ACHN (cell line): ENCODE measurements around the gene OR2AG2.
"Not testable (repeated sequence)": the region's sequence is repeated elsewhere in the genome, so short reads cannot be mapped to it uniquely, and the experiment has no call there.

Experiments used
- DNase-seq: peaks from one replicate; pipeline ENCODE4 v3.0.0-alpha.2; 2015
- in situ Hi-C: cut with HindIII; loops from 2 replicates; pipeline ENCODE4 v1.10.0; 2017; ENCODE audit warnings: low sequenced_read_pairs, low pct_ligation_motif_present, low pct_unique_long_range_greater_than_20kb

OR2AG2 gene

GRCh38 chr11:6771926-6772893 lies at the start of gene OR2AG2:
OR2AG2 (minus strand) TSS chr11:6771976; CDS start chr11:6768957, 3,019 bp downstream.
- in situ Hi-C loops, result no loop called here
- DNase-seq, result no peak

GRCh38 chr11:6818967-6819366 lies 47.2 kb upstream of the OR2AG2 start:
- in situ Hi-C loops, result no loop called here
- no peak for DNase-seq

DNA sequence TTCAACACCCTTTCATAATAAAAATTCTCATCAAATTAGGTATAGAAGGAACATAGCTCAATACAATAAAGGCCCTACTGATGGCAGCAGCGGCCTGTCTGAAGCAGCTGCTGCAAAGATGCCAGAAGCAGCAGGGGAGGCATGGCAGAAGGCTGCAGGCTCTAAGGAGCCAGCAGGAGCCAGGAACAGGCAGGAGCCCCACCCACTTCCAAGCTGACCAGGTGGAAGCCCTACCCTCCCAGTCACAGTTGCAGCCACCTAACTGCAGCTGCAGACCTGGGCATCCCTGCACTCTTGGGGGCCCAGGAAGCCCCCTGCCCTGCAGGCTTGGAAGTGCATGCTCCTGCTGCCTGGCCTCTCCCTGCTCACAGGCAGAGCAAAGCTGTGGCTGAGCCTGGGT lies 45.9 kb upstream of the OR2AG2 start:
- no peak for DNase-seq
- in situ Hi-C loops, result no loop called here

DNA sequence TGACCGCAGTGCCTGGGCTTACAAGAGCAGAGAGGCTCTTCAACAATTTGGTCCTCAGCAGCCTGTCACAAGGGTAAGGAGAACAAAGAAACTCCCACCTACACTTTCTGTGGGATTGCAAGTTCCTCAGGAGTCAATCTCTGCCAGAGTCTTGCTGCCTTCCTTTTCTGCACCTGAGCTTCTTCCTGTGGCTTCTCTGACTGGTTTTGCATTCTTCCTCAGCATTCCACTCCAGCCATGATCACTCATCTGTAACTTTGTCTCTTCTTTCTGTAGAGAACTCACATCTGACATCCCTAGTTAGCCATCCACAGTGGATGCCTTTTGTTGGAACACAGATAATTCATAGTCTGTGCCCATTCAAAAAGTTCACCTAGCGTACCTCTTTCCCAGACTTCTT lies 41.9 kb upstream of the OR2AG2 start:
- in situ Hi-C loops, result no loop called here
- DNase-seq, result no peak

DNA sequence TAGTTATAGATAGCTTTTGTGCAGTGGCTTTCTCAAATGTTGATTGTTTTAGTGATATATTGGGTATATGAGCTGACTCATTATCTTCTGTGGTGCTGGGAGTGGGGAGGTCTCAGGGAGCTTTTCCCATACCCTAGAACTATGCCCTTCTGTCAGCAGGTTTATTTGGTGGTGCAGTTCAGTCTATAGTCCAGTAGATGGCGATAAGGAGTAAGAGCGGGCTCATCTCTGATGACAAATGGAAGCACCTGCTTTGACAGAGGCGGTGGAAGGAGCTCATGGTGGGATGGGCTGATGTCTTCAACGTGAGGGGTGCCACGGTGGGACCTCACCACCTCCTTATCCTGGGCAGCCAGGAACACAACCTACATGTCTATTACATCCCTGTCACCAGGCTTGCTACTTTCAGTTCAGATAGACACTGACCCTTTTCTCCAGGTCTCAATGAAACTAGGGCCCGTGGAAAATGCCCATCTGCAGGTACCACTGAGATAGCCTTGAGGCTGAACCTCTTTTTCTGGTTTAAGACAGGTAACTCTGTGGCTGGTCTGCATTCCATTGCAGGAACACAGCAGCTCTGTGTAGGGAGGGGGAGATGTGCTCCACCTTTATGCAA lies 40.7 kb upstream of the OR2AG2 start:
- in situ Hi-C loops, result no loop called here
- DNase-seq, result peak; percentile 43

DNA sequence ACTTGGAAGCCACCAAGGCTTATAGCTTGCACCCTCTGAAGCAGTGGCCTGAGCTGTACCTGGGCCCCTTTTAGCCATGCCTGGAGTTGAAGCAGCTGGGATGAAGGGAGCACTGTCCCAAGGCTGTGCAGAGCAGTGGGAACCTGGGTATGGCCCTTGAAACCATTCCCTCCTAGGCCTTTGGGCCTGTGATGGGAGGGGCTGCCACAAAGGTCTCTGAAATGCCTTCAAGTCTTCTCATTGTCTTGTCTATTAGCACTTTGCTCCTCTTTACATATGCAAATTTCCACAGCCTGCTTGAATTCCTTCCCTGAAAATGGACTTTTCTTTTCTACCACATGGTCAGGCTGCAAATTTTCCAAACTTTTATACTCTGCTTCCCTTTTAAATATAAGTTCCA lies 29.3 kb upstream of the OR2AG2 start:
- DNase-seq, in situ Hi-C loops: not testable (repeated sequence)

DNA sequence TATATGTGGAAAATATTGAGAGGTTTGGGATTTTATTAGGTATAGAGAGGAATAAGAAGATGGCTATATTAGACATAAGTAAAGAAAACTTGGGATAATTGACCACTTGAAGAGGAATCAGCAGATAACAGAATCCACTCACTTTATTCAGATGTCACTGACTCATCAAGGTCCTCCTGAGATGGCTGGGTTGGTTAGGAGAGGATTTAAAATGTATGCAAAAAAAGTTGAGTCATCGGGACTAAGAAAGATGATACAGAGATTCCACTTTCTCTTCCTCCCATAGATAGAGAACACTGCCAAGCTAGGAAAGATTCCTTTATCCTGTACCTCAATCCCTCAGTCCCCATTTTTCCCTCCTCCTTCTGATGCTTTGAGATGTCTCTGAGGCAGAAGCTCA lies 27.6 kb upstream of the OR2AG2 start, which contains the start of gene OR6A2:
Gene OR6A2 (minus strand): TSS at position 288 of the 400 bp plus-strand sequence. CDS start 3,981 bp downstream, outside the sequence.
- DNase-seq, result no peak
- in situ Hi-C loops, result no loop called here

GRCh38 chr11:6794639-6795038 lies 22.9 kb upstream of the OR2AG2 start:
- in situ Hi-C loops, result no loop called here
- no peak for DNase-seq

DNA sequence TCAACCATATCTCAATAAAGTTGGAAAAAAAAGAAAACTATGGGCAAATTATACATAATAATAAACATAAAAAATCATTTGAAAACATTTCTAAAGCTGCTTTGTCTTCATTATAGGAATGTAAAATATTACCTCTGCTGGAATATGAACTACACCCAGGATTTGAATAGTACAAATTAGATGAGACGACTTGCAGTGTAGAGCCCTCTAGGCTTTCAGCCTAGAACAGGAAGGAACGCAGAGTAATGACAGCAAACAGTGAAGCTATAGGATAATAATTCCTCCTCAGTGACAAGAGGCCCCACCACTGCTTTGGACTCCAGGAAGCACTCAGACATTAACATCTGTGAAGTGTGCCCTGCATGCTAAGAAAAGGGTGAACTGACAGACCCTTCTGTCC lies 18.8 kb upstream of the OR2AG2 start:
- no peak for DNase-seq
- in situ Hi-C loops, result no loop called here

DNA sequence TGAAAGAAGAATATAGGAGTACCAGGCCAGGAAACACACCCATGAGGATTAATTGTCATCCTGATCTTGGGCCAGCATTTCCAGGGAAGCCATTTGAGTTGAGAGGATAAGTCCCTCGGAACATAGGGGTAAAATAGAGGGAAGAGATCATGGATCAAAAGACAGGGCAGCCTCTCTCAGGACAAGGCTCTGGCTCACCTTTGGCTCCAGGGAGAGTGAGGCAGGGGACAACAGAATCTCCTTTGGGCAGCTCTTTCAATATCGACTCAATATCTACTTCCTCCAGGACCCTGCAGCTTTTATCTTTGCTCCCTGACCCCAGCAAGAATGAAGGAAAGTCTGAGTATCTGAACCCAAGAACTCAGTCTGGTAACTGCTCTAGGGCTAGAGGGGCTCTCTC lies 10.9 kb upstream of the OR2AG2 start, which contains the start of gene OR2AG1:
Gene OR2AG1 (plus strand): TSS at position 301 of the 400 bp plus-strand sequence. CDS start 2,018 bp downstream, outside the sequence.
- in situ Hi-C loops, result no loop called here
- DNase-seq, result no peak

DNA sequence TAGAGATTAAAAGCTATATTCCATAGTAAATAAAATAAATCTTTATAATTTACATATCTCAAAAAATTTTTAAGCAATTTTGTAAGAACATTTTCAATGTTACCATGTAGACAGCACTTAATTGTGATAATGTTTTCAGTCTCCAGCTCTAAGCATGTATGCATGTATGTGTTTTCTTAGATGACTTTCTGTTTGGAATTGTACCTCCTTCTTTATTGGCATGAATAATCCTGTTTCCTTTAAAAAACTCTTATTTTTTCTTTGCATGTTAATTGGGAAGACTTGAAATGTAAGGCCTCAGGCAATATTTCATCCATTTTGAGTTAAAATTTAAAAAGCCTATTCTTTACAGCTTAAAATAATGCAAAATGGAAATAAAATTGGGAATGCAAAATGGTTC lies 9.1 kb upstream of the OR2AG2 start:
- in situ Hi-C loops, result no loop called here
- no peak for DNase-seq

GRCh38 chr11:6778518-6778917 lies 6.7 kb upstream of the OR2AG2 start:
- in situ Hi-C loops, result no loop called here
- no peak for DNase-seq

GRCh38 chr11:6757373-6757967 lies 14.3 kb downstream of the OR2AG2 start:
- peak; percentile 56 for DNase-seq
- in situ Hi-C loops, result no loop called here

DNA sequence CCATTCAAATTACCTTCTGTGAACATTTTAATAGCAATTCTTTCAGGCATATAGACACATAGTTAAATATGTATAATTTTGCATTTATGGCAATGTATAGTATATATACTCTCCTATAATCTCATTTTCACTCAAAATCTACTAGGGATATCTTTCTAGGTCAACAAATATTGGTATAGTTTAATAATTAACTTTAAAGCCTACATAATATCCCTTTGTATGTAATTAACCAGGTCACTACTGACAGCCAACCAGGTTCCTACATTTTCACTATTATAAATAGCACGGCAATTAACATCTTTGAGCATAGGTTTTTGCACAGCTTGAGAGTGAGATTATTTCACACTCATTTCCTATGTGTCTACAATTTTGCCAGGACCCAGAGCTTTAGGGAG lies 15.8 kb downstream of the OR2AG2 start:
- no peak for DNase-seq
- in situ Hi-C loops, result no loop called here

DNA sequence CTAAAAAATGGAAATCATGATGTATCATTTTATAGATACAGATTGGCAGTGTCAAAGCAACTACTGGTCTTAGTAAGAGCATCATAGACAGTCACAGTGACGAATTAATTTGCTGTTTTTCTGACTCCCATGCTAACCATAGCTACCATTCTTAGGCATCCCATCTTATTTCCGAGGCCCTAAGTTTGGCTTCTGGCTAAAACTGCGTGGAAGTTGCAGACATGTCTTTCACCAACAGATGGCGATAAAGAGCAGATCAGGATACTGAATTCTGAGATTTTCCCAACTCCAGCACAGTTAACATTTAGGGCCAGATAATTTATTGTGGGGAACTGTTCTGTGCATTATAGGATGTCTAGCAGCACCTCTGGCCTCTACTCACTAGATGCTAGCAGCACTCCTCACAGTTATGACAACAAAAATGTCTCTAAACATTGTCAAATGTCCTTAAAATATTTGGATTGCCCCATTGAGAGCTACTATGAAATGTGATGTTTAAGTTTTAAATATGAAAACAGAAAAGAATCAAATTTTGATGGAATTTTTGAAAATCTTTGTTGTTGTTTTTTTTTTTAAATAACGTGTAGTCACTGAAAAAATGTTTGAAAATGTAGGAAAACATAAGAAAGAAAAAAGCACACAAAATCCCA lies 16.3 kb downstream of the OR2AG2 start:
- DNase-seq, result peak; percentile 38
- in situ Hi-C loops, result no loop called here

GRCh38 chr11:6747097-6747668 lies 24.6 kb downstream of the OR2AG2 start:
- no peak for DNase-seq
- in situ Hi-C loops, result no loop called here

- in situ Hi-C loops, result no loop called here
- no peak for DNase-seq
Observed at GRCh38 chr11:6746626-6747025, 25.1 kb downstream of the OR2AG2 start.

DNA sequence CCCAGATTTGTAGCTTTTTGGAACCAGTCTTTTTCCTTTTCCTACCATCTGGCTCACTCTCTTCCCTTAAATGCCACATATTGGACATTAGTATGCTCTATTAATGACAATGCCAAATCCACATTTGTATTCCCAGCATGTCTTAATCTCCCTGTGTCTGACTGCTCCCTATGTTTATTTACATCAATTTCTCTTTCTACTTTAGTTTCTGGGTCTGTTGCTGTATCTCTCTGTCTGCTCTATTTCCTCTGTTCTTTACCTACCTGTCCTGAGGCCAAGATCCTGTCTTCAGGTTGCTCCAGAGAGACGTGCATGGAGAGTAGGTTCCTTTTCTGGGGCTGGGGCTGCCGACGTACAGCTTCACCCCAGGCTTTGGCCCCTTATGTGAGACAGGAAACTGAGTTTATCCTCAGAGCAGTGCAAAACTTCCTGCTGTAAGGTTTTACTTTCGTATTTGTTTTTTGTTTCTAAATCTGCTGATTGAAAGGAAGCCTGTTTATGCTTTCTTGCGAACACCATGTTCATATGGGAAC lies 25.6 kb downstream of the OR2AG2 start:
- in situ Hi-C loops, result no loop called here
- no peak for DNase-seq
